NCI-H345 treated with DMSO at 0.1 percent for 48 hours (cell line): Measurements from ENCODE around the gene KIF26B.

ENCODE experiments used
- DNase-seq: peaks from one replicate; lab custom pipeline; 2025; ENCODE audit not compliant: unreplicated experiment; lab: John Stamatoyannopoulos, UW

KIF26B gene

GRCh38 chr1:245411245-245412036, 256.7 kb downstream of the KIF26B start:
- no peak for DNase-seq

- DNase-seq = no peak
Observed at GRCh38 chr1:245412306-245412705, 257.5 kb downstream of the KIF26B start.

GRCh38 chr1:245416781-245417180, 262.0 kb downstream of the KIF26B start:
- no peak for DNase-seq

GRCh38 chr1:245418077-245418476, 263.3 kb downstream of the KIF26B start:
- no peak for DNase-seq

GRCh38 chr1:245419461-245419978, 264.7 kb downstream of the KIF26B start:
- DNase-seq = no peak

- no peak for DNase-seq
Observed at GRCh38 chr1:245419989-245420388, 265.2 kb downstream of the KIF26B start.

GRCh38 chr1:245420926-245421325, 266.1 kb downstream of the KIF26B start:
- DNase-seq = no peak

GRCh38 chr1:245428681-245429080, 273.9 kb downstream of the KIF26B start:
- no peak for DNase-seq

GRCh38 chr1:245431706-245432105, 276.9 kb downstream of the KIF26B start:
- no peak for DNase-seq

GRCh38 chr1:245432228-245432875, 277.6 kb downstream of the KIF26B start:
- no peak for DNase-seq

GRCh38 chr1:245433561-245433960, 278.8 kb downstream of the KIF26B start:
- no peak for DNase-seq

GRCh38 chr1:245434280-245434679, 279.5 kb downstream of the KIF26B start:
- no peak for DNase-seq

- no peak for DNase-seq
Observed at GRCh38 chr1:245436407-245436806, 281.6 kb downstream of the KIF26B start.

- no peak for DNase-seq
Observed at GRCh38 chr1:245437369-245438062, 282.7 kb downstream of the KIF26B start.

- DNase-seq = no peak
Observed at GRCh38 chr1:245440922-245441321, 286.1 kb downstream of the KIF26B start.

- no peak for DNase-seq
Observed at GRCh38 chr1:245441689-245442088, 286.9 kb downstream of the KIF26B start.

GRCh38 chr1:245444147-245444828, 289.5 kb downstream of the KIF26B start:
- no peak for DNase-seq

- DNase-seq = no peak
Observed at GRCh38 chr1:245444945-245445344, 290.2 kb downstream of the KIF26B start.

- no peak for DNase-seq
Observed at GRCh38 chr1:245448531-245448930, 293.7 kb downstream of the KIF26B start.

GRCh38 chr1:245448975-245449431, 294.2 kb downstream of the KIF26B start:
- peak; percentile 71 for DNase-seq

GRCh38 chr1:245453541-245453940, 298.8 kb downstream of the KIF26B start:
- no peak for DNase-seq
